Measurements from ENCODE around the gene ANKRD6. TPM values are rescaled to one million over a fixed set of nuclear protein-coding genes. Genes with fewer than 3 reads are reported as not detected.

ANKRD6 gene
- total RNA-seq, 1 experiment from 2014 or later: 5.6 TPM

DNA sequence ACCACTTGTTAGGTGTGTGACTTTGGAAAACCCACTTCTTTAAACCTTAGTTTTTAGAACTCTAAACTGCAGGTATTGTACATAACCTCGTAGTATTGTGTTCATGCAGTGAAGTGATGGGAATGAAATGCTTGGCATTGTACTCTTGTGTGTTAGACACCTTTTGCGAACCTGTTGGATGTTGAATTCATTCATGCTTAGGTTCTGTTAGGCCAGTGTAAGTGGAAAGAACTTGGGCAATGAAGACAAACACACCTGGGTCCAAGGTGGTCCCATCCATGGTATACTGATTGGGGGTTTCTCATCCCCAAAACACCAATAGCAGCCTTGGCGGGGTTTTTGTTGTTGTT is 1.2 kb downstream of the ANKRD6 start:
- Histone ChIP-seq H3K27me3 (ENCODE audit: insufficient read depth, low read length) (no peaks in the 10 kb centered on the region; the same call in none of the 2 replicates), H4K5ac (ENCODE audit: insufficient read length, low read depth, low read length) (no peak overlapping the region), H2BK5ac (ENCODE audit: insufficient read length, low read length) (no peak overlapping the region), H4K91ac (ENCODE audit: insufficient read length, low read depth, low read length) (no peak overlapping the region), H3K23me2 (ENCODE audit: insufficient read length, low read depth, low read length, poor library complexity, severe bottlenecking) (peaks cover 7% of the 10 kb centered on the region), H4K20me1 (ENCODE audit: control insufficient read depth, insufficient read depth, insufficient read length) (no peaks in the 10 kb centered on the region), H3K4ac (ENCODE audit: low read depth, low read length) (no peak overlapping the region), H3K9me3 (ENCODE audit: control insufficient read depth, low read depth, low read length) (no peaks in the 10 kb centered on the region), H2AK5ac (ENCODE audit: insufficient read length, low read length) (no peak overlapping the region), H3T11ph (ENCODE audit: low read length) (no peak overlapping the region), H2BK15ac (ENCODE audit: low read depth, low read length) (no peak overlapping the region), H2BK120ac (ENCODE audit: low read depth, low read length, poor library complexity, severe bottlenecking) (no peak overlapping the region), H2BK12ac (ENCODE audit: insufficient read length, low read depth, low read length) (no peak overlapping the region), H2BK20ac (ENCODE audit: low read depth, low read length, poor library complexity, severe bottlenecking) (no peak overlapping the region), H3K4me2 (ENCODE audit: insufficient read depth, insufficient read length, low read length) (peak overlapping the region; percentile 45), H2AFZ (ENCODE audit: low read length) (no peak overlapping the region), H3K4me1 (ENCODE audit: insufficient read depth, low read length) (no peaks in the 10 kb centered on the region), H3K9ac (ENCODE audit: extremely low read depth, insufficient read length, low read length) (no peak overlapping the region), H3K79me1 (ENCODE audit: insufficient read depth, low read depth, low read length, poor library complexity, severe bottlenecking) (no peaks in the 10 kb centered on the region), H3K27ac (ENCODE audit: insufficient read length, low read depth, low read length) (no peak overlapping the region), H3K23ac (ENCODE audit: insufficient read length, low read depth, low read length) (no peak overlapping the region), H3K18ac (ENCODE audit: insufficient read length, low read depth, low read length) (no peak overlapping the region), H4K8ac (replicated peaks; ENCODE audit: insufficient read length, low read depth, low read length) (no peak overlapping the region), H3K79me2 (ENCODE audit: insufficient read depth, low read length) (no peaks in the 10 kb centered on the region), H3K14ac (ENCODE audit: insufficient read depth, low read length) (no peak overlapping the region), H3K56ac (ENCODE audit: insufficient read length, low read depth, low read length) (no peak overlapping the region)
- TF ChIP-seq, protein P1, sequence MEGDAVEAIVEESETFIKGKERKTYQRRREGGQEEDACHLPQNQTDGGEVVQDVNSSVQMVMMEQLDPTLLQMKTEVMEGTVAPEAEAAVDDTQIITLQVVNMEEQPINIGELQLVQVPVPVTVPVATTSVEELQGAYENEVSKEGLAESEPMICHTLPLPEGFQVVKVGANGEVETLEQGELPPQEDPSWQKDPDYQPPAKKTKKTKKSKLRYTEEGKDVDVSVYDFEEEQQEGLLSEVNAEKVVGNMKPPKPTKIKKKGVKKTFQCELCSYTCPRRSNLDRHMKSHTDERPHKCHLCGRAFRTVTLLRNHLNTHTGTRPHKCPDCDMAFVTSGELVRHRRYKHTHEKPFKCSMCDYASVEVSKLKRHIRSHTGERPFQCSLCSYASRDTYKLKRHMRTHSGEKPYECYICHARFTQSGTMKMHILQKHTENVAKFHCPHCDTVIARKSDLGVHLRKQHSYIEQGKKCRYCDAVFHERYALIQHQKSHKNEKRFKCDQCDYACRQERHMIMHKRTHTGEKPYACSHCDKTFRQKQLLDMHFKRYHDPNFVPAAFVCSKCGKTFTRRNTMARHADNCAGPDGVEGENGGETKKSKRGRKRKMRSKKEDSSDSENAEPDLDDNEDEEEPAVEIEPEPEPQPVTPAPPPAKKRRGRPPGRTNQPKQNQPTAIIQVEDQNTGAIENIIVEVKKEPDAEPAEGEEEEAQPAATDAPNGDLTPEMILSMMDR (conservative IDR thresholded peaks at IDR 0.05): no peak
- Mint-ChIP-seq H3K27me3 (ENCODE audit: low read depth) (peaks cover 82% of the 10 kb centered on the region), H3K27ac (no peak overlapping the region), H3K9me3 (no peaks in the 10 kb centered on the region), H3K36me3 (ENCODE audit: insufficient read depth in 1 of 3, low read depth in 3 of 3) (no peaks in the 10 kb centered on the region), H3K4me1 (peaks cover 25 to 27% of the 10 kb centered on the region in 2 experiments), H3K4me3 (peak overlapping the region; percentile 64 to 85)
- DNase-seq: no peak
- no CpG with 5 or more reads among the region's 3 CpGs for WGBS (ENCODE audit: extremely low coverage, insufficient read length, low lambda C conversion rate)
